ENCODE measurements around the gene GALNT12.

Gene GALNT12

GRCh38 chr9:98881356-98881755 lies 73.9 kb downstream of the GALNT12 start:
- Histone ChIP-seq H3K4me1 (ENCODE audit: control insufficient read depth, insufficient read depth, low read length, poor library complexity, severe bottlenecking) (peaks cover 6% of the 10 kb centered on the region), H3K36me3 (ENCODE audit: control insufficient read depth, insufficient read depth, low read length) (no peaks in the 10 kb centered on the region), H3K27ac (ENCODE audit: low read depth, low read length, severe bottlenecking) (no peak overlapping the region), H3K9me3 (ENCODE audit: control insufficient read depth, low read length) (no peaks in the 10 kb centered on the region), H3K4me3 (ENCODE audit: extremely low read depth, insufficient read depth, low read length, poor library complexity, severe bottlenecking) (no peak overlapping the region)
- 78 to 90% methylated on average over 2 of the region's 3 CpGs for WGBS, 2 experiments (ENCODE audit: insufficient coverage in 2 of 2)

GRCh38 chr9:98881836-98882568 lies 74.5 kb downstream of the GALNT12 start:
- H3K9me3 ChIP-seq (ENCODE audit: control insufficient read depth, low read length): no peaks in the 10 kb centered on the region
- H3K27ac ChIP-seq (ENCODE audit: low read depth, low read length, severe bottlenecking): no peak overlapping the region
- peaks cover 9% of the 10 kb centered on the region for H3K4me1 ChIP-seq (ENCODE audit: control insufficient read depth, insufficient read depth, low read length, poor library complexity, severe bottlenecking)
- H3K36me3 ChIP-seq (ENCODE audit: control insufficient read depth, insufficient read depth, low read length): no peaks in the 10 kb centered on the region
- WGBS, 2 experiments (ENCODE audit: insufficient coverage in 2 of 2): 85 to 90% methylated on average over 6 to 7 of the region's 8 CpGs
- H3K4me3 ChIP-seq (ENCODE audit: extremely low read depth, insufficient read depth, low read length, poor library complexity, severe bottlenecking): no peak overlapping the region

DNA sequence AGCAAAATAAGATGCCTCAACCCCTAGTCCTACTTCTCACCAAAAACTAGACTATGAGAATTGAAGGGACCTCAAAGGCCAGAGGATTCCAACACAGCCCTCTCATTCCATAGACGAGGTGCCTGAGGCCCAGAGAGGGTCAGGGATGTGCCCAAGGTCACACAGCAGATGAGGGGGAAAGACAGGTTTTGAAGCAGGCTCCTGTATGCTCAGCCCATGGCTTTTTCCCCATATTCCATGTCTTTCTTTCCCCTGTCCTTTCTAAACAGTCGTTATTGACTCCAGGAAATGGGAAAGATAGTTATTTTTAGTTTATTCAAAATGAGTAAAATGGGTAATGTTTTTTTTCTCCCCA lies 75.1 kb downstream of the GALNT12 start:
- no peak overlapping the region for H3K4me3 ChIP-seq (ENCODE audit: extremely low read depth, insufficient read depth, low read length, poor library complexity, severe bottlenecking)
- 80% methylated on average over 1 of the region's 2 CpGs; no CpG with 5 or more reads in 1 of the 2 experiments for WGBS, 2 experiments (ENCODE audit: insufficient coverage in 2 of 2)
- H3K27ac ChIP-seq (ENCODE audit: low read depth, low read length, severe bottlenecking): no peak overlapping the region
- H3K9me3 ChIP-seq (ENCODE audit: control insufficient read depth, low read length): no peaks in the 10 kb centered on the region
- H3K4me1 ChIP-seq (ENCODE audit: control insufficient read depth, insufficient read depth, low read length, poor library complexity, severe bottlenecking): peaks cover 9% of the 10 kb centered on the region
- H3K36me3 ChIP-seq (ENCODE audit: control insufficient read depth, insufficient read depth, low read length): no peaks in the 10 kb centered on the region

GRCh38 chr9:98883276-98883675 lies 75.8 kb downstream of the GALNT12 start:
- H3K4me1 ChIP-seq (ENCODE audit: control insufficient read depth, insufficient read depth, low read length, poor library complexity, severe bottlenecking): peaks cover 9% of the 10 kb centered on the region
- H3K4me3 ChIP-seq (ENCODE audit: extremely low read depth, insufficient read depth, low read length, poor library complexity, severe bottlenecking): no peak overlapping the region
- no CpG with 5 or more reads among the region's 1 CpG for WGBS, 2 experiments (ENCODE audit: insufficient coverage in 2 of 2)
- no peaks in the 10 kb centered on the region for H3K36me3 ChIP-seq (ENCODE audit: control insufficient read depth, insufficient read depth, low read length)
- H3K9me3 ChIP-seq (ENCODE audit: control insufficient read depth, low read length): no peaks in the 10 kb centered on the region
- no peak overlapping the region for H3K27ac ChIP-seq (ENCODE audit: low read depth, low read length, severe bottlenecking)

DNA sequence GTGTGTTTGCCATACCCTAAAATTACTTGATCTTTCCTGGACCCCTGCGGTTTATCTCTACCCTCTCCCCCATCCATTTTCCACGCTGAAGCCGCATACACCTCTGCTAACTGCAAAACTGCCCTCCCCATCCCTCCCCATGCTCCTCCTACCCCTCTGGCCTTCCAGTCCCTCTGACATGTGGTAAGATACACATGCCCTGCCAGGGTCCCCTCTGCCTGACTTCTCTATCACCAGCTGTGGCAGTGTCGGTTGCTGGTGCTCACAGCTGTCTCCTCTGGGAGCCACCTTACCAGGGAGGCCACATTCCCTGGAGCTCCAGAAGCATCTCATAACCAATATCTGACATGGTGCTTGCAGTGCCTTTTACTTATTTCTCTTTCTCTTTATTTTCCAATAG lies 77.4 kb downstream of the GALNT12 start:
- Histone ChIP-seq H3K4me1 (ENCODE audit: control insufficient read depth, insufficient read depth, low read length, poor library complexity, severe bottlenecking) (peaks cover 9% of the 10 kb centered on the region), H3K27ac (ENCODE audit: low read depth, low read length, severe bottlenecking) (no peak overlapping the region), H3K4me3 (ENCODE audit: extremely low read depth, insufficient read depth, low read length, poor library complexity, severe bottlenecking) (no peak overlapping the region), H3K36me3 (ENCODE audit: control insufficient read depth, insufficient read depth, low read length) (no peaks in the 10 kb centered on the region), H3K9me3 (ENCODE audit: control insufficient read depth, low read length) (no peaks in the 10 kb centered on the region)
- 90 to 91% methylated on average over 4 of the region's 4 CpGs for WGBS, 2 experiments (ENCODE audit: insufficient coverage in 2 of 2)

GRCh38 chr9:98885575-98886295 lies 78.3 kb downstream of the GALNT12 start:
- 91 to 100% methylated on average over 1 to 4 of the region's 5 CpGs for WGBS, 2 experiments (ENCODE audit: insufficient coverage in 2 of 2)

GRCh38 chr9:98886691-98887229 lies 79.3 kb downstream of the GALNT12 start:
- Histone ChIP-seq H3K36me3 (ENCODE audit: control insufficient read depth, insufficient read depth, low read length) (no peaks in the 10 kb centered on the region), H3K4me1 (ENCODE audit: control insufficient read depth, insufficient read depth, low read length, poor library complexity, severe bottlenecking) (peaks cover 9% of the 10 kb centered on the region), H3K27ac (ENCODE audit: low read depth, low read length, severe bottlenecking) (peak overlapping the region; percentile 63), H3K9me3 (ENCODE audit: control insufficient read depth, low read length) (no peaks in the 10 kb centered on the region), H3K4me3 (ENCODE audit: extremely low read depth, insufficient read depth, low read length, poor library complexity, severe bottlenecking) (no peak overlapping the region)
- 56 to 76% methylated on average over 5 to 6 of the region's 6 CpGs for WGBS, 2 experiments (ENCODE audit: insufficient coverage in 2 of 2)

More at GRCh38 chr9:98885575-98886295, 78.3 kb downstream of the GALNT12 start:
- H3K4me1 ChIP-seq (ENCODE audit: control insufficient read depth, insufficient read depth, low read length, poor library complexity, severe bottlenecking): peaks cover 9% of the 10 kb centered on the region
- H3K36me3 ChIP-seq (ENCODE audit: control insufficient read depth, insufficient read depth, low read length): no peaks in the 10 kb centered on the region
- no peak overlapping the region for H3K27ac ChIP-seq (ENCODE audit: low read depth, low read length, severe bottlenecking)
- H3K4me3 ChIP-seq (ENCODE audit: extremely low read depth, insufficient read depth, low read length, poor library complexity, severe bottlenecking): no peak overlapping the region
- no peaks in the 10 kb centered on the region for H3K9me3 ChIP-seq (ENCODE audit: control insufficient read depth, low read length)

GRCh38 chr9:98887918-98888510 lies 80.5 kb downstream of the GALNT12 start:
- no peaks in the 10 kb centered on the region for H3K36me3 ChIP-seq (ENCODE audit: control insufficient read depth, insufficient read depth, low read length)
- no peak overlapping the region for H3K4me3 ChIP-seq (ENCODE audit: extremely low read depth, insufficient read depth, low read length, poor library complexity, severe bottlenecking)
- H3K9me3 ChIP-seq (ENCODE audit: control insufficient read depth, low read length): no peaks in the 10 kb centered on the region
- H3K27ac ChIP-seq (ENCODE audit: low read depth, low read length, severe bottlenecking): no peak overlapping the region
- WGBS, 2 experiments (ENCODE audit: insufficient coverage in 2 of 2): 93 to 94% methylated on average over 5 to 6 of the region's 6 CpGs
- H3K4me1 ChIP-seq (ENCODE audit: control insufficient read depth, insufficient read depth, low read length, poor library complexity, severe bottlenecking): peaks cover 9% of the 10 kb centered on the region

DNA sequence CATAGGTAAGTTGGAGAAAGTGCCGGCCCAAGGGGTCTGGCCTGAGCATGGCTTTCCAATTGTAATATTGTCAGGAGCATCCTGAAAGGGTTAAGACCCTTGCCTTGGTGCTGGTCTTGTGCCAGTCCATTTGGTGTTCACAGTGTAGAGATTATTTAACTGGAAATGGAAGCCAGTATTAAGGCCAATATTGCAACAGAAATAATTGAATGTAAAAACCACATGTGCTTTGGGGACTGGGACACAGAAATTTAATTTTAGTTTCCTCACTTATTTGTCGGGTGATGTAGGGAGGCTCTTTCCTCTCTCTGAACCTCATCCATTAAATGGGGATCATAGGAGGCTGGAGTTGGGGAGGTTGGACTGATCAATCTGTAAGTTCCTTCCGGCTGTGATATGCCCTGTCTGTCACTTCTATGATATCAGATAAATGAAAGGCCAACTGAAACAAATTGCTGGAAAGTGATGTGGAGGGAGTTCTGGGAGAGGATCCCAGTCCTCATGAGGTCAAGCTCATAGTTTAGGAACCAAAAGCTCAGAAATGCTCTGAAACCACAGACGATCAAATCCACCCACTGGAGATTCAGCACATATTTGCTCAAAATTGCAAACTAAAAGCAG lies 81.4 kb downstream of the GALNT12 start:
- no peaks in the 10 kb centered on the region for H3K9me3 ChIP-seq (ENCODE audit: control insufficient read depth, low read length)
- 83 to 100% methylated on average over 2 of the region's 4 CpGs for WGBS, 2 experiments (ENCODE audit: insufficient coverage in 2 of 2)
- H3K4me3 ChIP-seq (ENCODE audit: extremely low read depth, insufficient read depth, low read length, poor library complexity, severe bottlenecking): no peak overlapping the region
- peaks cover 9% of the 10 kb centered on the region for H3K4me1 ChIP-seq (ENCODE audit: control insufficient read depth, insufficient read depth, low read length, poor library complexity, severe bottlenecking)
- no peak overlapping the region for H3K27ac ChIP-seq (ENCODE audit: low read depth, low read length, severe bottlenecking)
- no peaks in the 10 kb centered on the region for H3K36me3 ChIP-seq (ENCODE audit: control insufficient read depth, insufficient read depth, low read length)

DNA sequence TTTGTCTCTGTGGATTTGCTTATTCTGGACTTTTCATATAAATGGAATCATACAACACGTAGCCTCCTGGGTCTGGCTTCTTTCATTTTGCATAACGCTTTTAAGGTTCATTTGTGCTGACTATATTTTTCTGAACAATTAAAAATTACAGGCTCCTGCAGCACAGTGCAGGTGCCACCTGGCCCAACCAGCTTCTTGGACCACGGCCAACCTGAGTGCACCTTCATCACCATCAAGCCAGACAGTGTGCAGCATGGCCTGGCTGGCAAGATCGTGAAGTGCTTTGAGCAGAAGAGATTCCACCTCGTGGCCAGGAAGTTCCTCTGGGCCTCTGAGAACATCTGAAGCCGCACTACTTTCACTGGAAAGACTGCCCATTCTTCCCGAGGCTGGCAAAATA lies 82.8 kb downstream of the GALNT12 start:
- 81 to 92% methylated on average over 4 to 6 of the region's 7 CpGs for WGBS, 2 experiments (ENCODE audit: insufficient coverage in 2 of 2)
- no peak overlapping the region for H3K27ac ChIP-seq (ENCODE audit: low read depth, low read length, severe bottlenecking)
- no peaks in the 10 kb centered on the region for H3K9me3 ChIP-seq (ENCODE audit: control insufficient read depth, low read length)
- H3K36me3 ChIP-seq (ENCODE audit: control insufficient read depth, insufficient read depth, low read length): no peaks in the 10 kb centered on the region
- peaks cover 9% of the 10 kb centered on the region for H3K4me1 ChIP-seq (ENCODE audit: control insufficient read depth, insufficient read depth, low read length, poor library complexity, severe bottlenecking)
- no peak overlapping the region for H3K4me3 ChIP-seq (ENCODE audit: extremely low read depth, insufficient read depth, low read length, poor library complexity, severe bottlenecking)
